ENCODE measurements around the gene ORC3.

Gene ORC3

GRCh38 chr6:87661503-87661902, 71.6 kb downstream of the ORC3 start:
- H3K27me3 ChIP-seq, result no peaks in the 10 kb centered on the region
- no peak overlapping the region for H3K4me3 ChIP-seq
- H3K4me2 ChIP-seq, result no peak overlapping the region
- no peaks in the 10 kb centered on the region for H3K36me3 ChIP-seq
- H4K20me1 ChIP-seq, result no peaks in the 10 kb centered on the region
- peaks cover 0 to 19% (median 15%) of the 10 kb centered on the region in 10 experiments; a peak in 18 of 20 replicates for H3K4me1 ChIP-seq
- TF ChIP-seq Cebpa-rat (IDR thresholded peaks at IDR 0.05), result no peak
- H3K9ac ChIP-seq, result no peak overlapping the region
- H3K27ac ChIP-seq, result no peak overlapping the region
- H3K9me3 ChIP-seq (replicated peaks in 1 of 11), result no peaks in the 10 kb centered on the region

DNA sequence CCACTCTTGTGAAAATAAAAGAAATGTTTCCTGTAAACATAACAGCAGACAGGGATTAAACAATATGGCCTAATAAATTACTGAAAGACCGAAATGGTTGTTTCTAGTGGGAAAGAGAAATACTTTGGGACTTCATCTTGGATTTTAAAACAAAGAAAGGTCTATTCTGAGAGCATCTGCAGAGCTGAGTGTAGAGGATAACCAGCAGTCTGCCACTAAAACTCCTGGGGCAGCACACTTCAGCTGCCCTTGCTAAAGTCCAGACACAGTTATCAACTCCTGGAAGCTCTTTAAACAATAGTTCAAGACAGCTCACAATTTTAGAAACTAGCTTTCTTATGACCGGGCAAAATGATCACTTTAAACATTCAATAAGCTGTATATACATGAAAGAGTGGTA, 73.5 kb downstream of the ORC3 start:
- Histone ChIP-seq H3K27ac (no peak overlapping the region), H3K9ac (no peak overlapping the region), H3K27me3 (no peaks in the 10 kb centered on the region), H3K36me3 (peaks cover 0 to 15% (median 0%) of the 10 kb centered on the region in 11 experiments; a peak in 2 of 22 replicates), H3K4me1 (peaks cover 0 to 4% (median 0%) of the 10 kb centered on the region in 10 experiments; a peak in 2 of 20 replicates), H4K20me1 (no peaks in the 10 kb centered on the region; a peak in 1 of 22 replicates), H3K9me3 (replicated peaks in 1 of 11) (no peaks in the 10 kb centered on the region), H3K4me2 (no peak overlapping the region), H3K4me3 (no peak overlapping the region)
- no peak for TF ChIP-seq Cebpa-rat (IDR thresholded peaks at IDR 0.05)

DNA sequence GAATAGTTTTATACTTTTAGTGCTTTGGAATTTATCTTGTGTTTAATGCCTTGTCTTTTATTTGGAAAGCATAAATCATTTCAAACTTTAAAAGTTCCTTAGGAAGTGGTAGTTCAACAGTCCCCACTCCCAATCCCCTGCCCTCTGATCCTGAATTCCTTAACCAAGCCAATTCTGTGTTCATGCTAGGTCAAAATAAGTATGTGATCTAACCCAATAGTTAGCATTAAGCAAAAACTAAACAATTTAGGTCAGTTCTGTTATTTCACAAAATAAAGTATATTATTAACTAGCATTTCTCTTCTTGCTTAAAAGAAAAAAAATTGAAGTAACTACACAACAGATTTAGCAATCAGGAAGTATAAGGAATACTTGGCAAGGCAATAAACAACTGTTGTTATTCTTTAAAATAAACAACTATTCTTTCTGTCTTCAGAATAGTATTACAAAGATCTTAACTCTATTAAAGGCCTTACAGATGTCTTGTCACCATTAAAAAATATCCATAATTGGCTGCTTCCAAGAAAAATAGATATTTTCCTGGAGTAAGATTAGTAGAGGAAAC, 75.1 kb downstream of the ORC3 start:
- Histone ChIP-seq H3K27ac (no peak overlapping the region), H3K36me3 (peaks cover 0 to 15% (median 0%) of the 10 kb centered on the region in 11 experiments; a peak in 2 of 22 replicates), H3K4me1 (no peaks in the 10 kb centered on the region), H3K4me2 (no peak overlapping the region), H3K9me3 (replicated peaks in 1 of 11) (no peaks in the 10 kb centered on the region), H4K20me1 (peaks cover 0 to 11% (median 0%) of the 10 kb centered on the region in 11 experiments; a peak in 1 of 22 replicates), H3K27me3 (no peaks in the 10 kb centered on the region), H3K4me3 (no peak overlapping the region), H3K9ac (no peak overlapping the region)
- no peak for TF ChIP-seq Cebpa-rat (IDR thresholded peaks at IDR 0.05)

GRCh38 chr6:87667032-87667431, 77.1 kb downstream of the ORC3 start:
- Histone ChIP-seq H3K9me3 (replicated peaks in 1 of 11) (no peaks in the 10 kb centered on the region), H3K4me1 (0 out of 20 replicates have a peak, but pooled peaks cover 0 to 6% (median 0%) of the 10 kb centered on the region in 10 experiments), H4K20me1 (peaks cover 0 to 31% (median 0%) of the 10 kb centered on the region in 11 experiments; a peak in 3 of 22 replicates), H3K4me2 (no peak overlapping the region), H3K4me3 (no peak overlapping the region), H3K9ac (no peak overlapping the region), H3K36me3 (peaks cover 0 to 30% (median 3%) of the 10 kb centered on the region in 11 experiments; a peak in 8 of 22 replicates), H3K27ac (no peak overlapping the region), H3K27me3 (no peaks in the 10 kb centered on the region)
- TF ChIP-seq Cebpa-rat (IDR thresholded peaks at IDR 0.05), result no peak

DNA sequence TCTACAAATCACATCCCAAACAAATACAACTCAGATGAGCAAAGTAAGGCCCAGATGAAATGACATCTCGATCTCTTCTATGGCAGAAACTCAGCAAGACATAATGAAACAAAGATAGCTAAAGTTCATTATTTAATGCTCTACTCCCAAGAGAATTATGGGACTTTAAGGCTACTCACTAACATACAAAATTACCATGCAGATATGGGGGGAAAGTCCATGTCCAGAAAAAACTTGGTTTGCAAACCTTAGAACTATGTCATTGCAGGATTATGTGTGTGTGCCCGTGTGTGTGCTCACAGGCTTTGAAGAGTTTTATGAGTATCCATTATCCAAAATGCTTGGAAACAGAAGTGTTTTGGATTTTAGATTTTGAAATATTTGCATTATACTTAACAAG, 78.1 kb downstream of the ORC3 start:
- H4K20me1 ChIP-seq, result peaks cover 0 to 41% (median 0%) of the 10 kb centered on the region in 11 experiments; a peak in 4 of 22 replicates
- no peak overlapping the region for H3K9ac ChIP-seq
- TF ChIP-seq Cebpa-rat (IDR thresholded peaks at IDR 0.05), result no peak
- H3K9me3 ChIP-seq (replicated peaks in 1 of 11), result no peaks in the 10 kb centered on the region
- no peak overlapping the region for H3K4me3 ChIP-seq
- peaks cover 0 to 13% (median 0%) of the 10 kb centered on the region in 10 experiments; a peak in 1 of 20 replicates for H3K4me1 ChIP-seq
- no peak overlapping the region for H3K27ac ChIP-seq
- H3K36me3 ChIP-seq, result peaks cover 0 to 36% (median 11%) of the 10 kb centered on the region in 11 experiments; a peak in 13 of 22 replicates
- H3K27me3 ChIP-seq, result no peaks in the 10 kb centered on the region
- H3K4me2 ChIP-seq, result no peak overlapping the region

GRCh38 chr6:87669051-87669450, 79.1 kb downstream of the ORC3 start:
- Histone ChIP-seq H3K4me1 (peaks cover 0 to 13% (median 0%) of the 10 kb centered on the region in 10 experiments; a peak in 1 of 20 replicates), H3K36me3 (peaks cover 0 to 45% (median 17%) of the 10 kb centered on the region in 11 experiments; a peak in 14 of 22 replicates), H3K9ac (no peak overlapping the region), H4K20me1 (peaks cover 0 to 51% (median 0%) of the 10 kb centered on the region in 11 experiments; a peak in 5 of 22 replicates), H3K4me2 (no peak overlapping the region), H3K27ac (no peak overlapping the region), H3K9me3 (replicated peaks in 1 of 11) (no peaks in the 10 kb centered on the region), H3K4me3 (no peak overlapping the region), H3K27me3 (no peaks in the 10 kb centered on the region)
- no peak for TF ChIP-seq Cebpa-rat (IDR thresholded peaks at IDR 0.05)

DNA sequence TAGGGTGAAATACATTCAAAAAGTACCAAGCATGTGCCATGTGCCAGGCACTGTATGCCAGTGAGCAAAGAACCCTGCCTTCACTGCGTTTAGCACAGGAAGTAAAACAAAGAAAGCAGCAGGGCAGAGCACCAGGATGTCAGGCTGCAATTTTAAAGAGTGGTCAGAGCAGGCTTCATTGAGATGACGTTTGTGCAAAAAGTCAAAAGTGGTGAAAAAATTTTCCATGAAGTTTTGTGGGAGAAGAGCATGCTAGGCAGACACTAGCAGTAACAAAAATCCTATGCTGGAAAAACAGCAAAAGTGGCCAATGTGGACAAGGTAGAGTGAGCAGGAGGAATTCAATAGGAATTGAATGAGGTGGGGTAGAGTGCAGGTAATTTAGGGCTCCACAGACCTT, 80.8 kb downstream of the ORC3 start:
- Histone ChIP-seq H3K27me3 (no peaks in the 10 kb centered on the region), H4K20me1 (peaks cover 0 to 67% (median 0%) of the 10 kb centered on the region in 11 experiments; a peak in 7 of 22 replicates), H3K4me1 (peaks cover 0 to 13% (median 0%) of the 10 kb centered on the region in 10 experiments; a peak in 2 of 20 replicates), H3K36me3 (peaks cover 10 to 61% (median 29%) of the 10 kb centered on the region in 11 experiments; a peak in 20 of 22 replicates), H3K9ac (no peak overlapping the region), H3K4me3 (no peak overlapping the region), H3K4me2 (no peak overlapping the region), H3K27ac (no peak overlapping the region), H3K9me3 (replicated peaks in 1 of 11) (no peaks in the 10 kb centered on the region)
- no peak for TF ChIP-seq Cebpa-rat (IDR thresholded peaks at IDR 0.05)

GRCh38 chr6:87671555-87672029, 81.7 kb downstream of the ORC3 start:
- Histone ChIP-seq H3K27ac (no peak overlapping the region), H3K4me2 (no peak overlapping the region), H3K27me3 (no peaks in the 10 kb centered on the region), H3K9ac (no peak overlapping the region), H3K36me3 (peaks cover 12 to 65% (median 31%) of the 10 kb centered on the region in 11 experiments; a peak in 20 of 22 replicates), H3K4me1 (peaks cover 0 to 13% (median 0%) of the 10 kb centered on the region in 10 experiments; a peak in 2 of 20 replicates), H4K20me1 (peaks cover 0 to 76% (median 0%) of the 10 kb centered on the region in 11 experiments; a peak in 7 of 22 replicates), H3K4me3 (no peak overlapping the region), H3K9me3 (replicated peaks in 1 of 11) (no peaks in the 10 kb centered on the region)
- TF ChIP-seq Cebpa-rat (IDR thresholded peaks at IDR 0.05), result no peak

GRCh38 chr6:87672641-87673040, 82.7 kb downstream of the ORC3 start:
- H3K9ac ChIP-seq, result no peak overlapping the region
- H3K36me3 ChIP-seq, result peaks cover 16 to 68% (median 35%) of the 10 kb centered on the region in 11 experiments; a peak in 21 of 22 replicates
- peaks cover 0 to 13% (median 0%) of the 10 kb centered on the region in 10 experiments; a peak in 2 of 20 replicates for H3K4me1 ChIP-seq
- H3K27ac ChIP-seq, result no peak overlapping the region
- TF ChIP-seq Cebpa-rat (IDR thresholded peaks at IDR 0.05), result no peak
- no peak overlapping the region for H3K4me2 ChIP-seq
- H4K20me1 ChIP-seq, result peaks cover 0 to 87% (median 0%) of the 10 kb centered on the region in 11 experiments; a peak in 8 of 22 replicates
- no peak overlapping the region for H3K4me3 ChIP-seq
- H3K27me3 ChIP-seq, result no peaks in the 10 kb centered on the region
- no peaks in the 10 kb centered on the region for H3K9me3 ChIP-seq (replicated peaks in 1 of 11)

Data from BLaER1 treated with 17β-estradiol and CSF1 and Interleukin-3, amounts not matched to agents 10 nM and 100 nM (cell line).